HepG2 (cell line): ENCODE results near the gene SAMD8. TPM values are rescaled to one million over a fixed set of nuclear protein-coding genes. Genes with fewer than 3 reads are reported as not detected.

Experiments used
- AKNA ChIP-seq: sonication (generic); formaldehyde crosslinking; IDR thresholded peaks from 2 replicates; pipeline ENCODE4 v1.4.0; 2020; ENCODE audit warnings: missing genetic modification reagents, borderline replicate concordance
- DBP ChIP-seq: sonication (generic); formaldehyde crosslinking; IDR thresholded peaks from 2 replicates; pipeline ENCODE4 v1.4.0; 2020; ENCODE audit warnings: missing genetic modification reagents; ENCODE audit errors: not compliant biosample characterization
- FOXJ3 ChIP-seq: sonication (generic); formaldehyde crosslinking; IDR thresholded peaks from 2 replicates; pipeline ENCODE4 v1.4.0; 2020; ENCODE audit warnings: missing genetic modification reagents, mild to moderate bottlenecking, borderline replicate concordance
- NR1H2 ChIP-seq: sonication (generic); formaldehyde crosslinking; IDR thresholded peaks from 2 replicates; pipeline ENCODE4 v1.8.1; 2022; ENCODE audit warnings: low read depth, missing genetic modification reagents, borderline replicate concordance
- RARA ChIP-seq: IDR thresholded peaks from 2 replicates; pipeline ENCODE4 v1.6.1; 2016; ENCODE audit warnings: missing genetic modification reagents, missing compliant biosample characterization
- ZBTB42 ChIP-seq: sonication (generic); formaldehyde crosslinking; IDR thresholded peaks from 2 replicates; pipeline ENCODE4 v1.5.0; 2020; ENCODE audit warnings: mild to moderate bottlenecking, missing genetic modification reagents
- ZNF230 ChIP-seq: sonication (generic); formaldehyde crosslinking; IDR thresholded peaks from 2 replicates; pipeline ENCODE4 v1.4.0; 2020; ENCODE audit warnings: mild to moderate bottlenecking, missing genetic modification reagents
- polyA plus RNA-seq, 8 experiments: library from polyadenylated mRNA; depleted of rRNA in 3 of 8; stranded (reverse) in 7 of 8; unstranded in 1 of 8; fragments of >200 nt; fragmentation: Illumina TruSeq in 4 of 8; extraction: Trizol in 4 of 8; gene quantifications; 2 replicates each; pipeline versions ENCODE4 v1.2.1 to v1.2.3, GENCODE V29; 2011 to 2016; ENCODE audit warnings: low read depth in 4 of 8, missing spikeins in 1 of 8, mixed read lengths in 1 of 8; ENCODE audit not compliant: insufficient read depth in 1 of 8
- total RNA-seq, 5 experiments: library from RNA; depleted of rRNA; stranded (reverse); fragments of >200 nt; fragmentation: Illumina TruSeq; extraction: Trizol; gene quantifications; 2 replicates each; pipeline ENCODE4 v1.2.3, GENCODE V29; 2016; ENCODE audit warnings: low read depth in 1 of 5
- TF ChIP-seq, protein P1 (sequence below): sonication (generic); formaldehyde crosslinking; IDR thresholded peaks from 2 replicates; pipeline ENCODE4 v1.8.0; 2022; ENCODE audit warnings: missing genetic modification reagents, mild to moderate bottlenecking, moderate library complexity, borderline replicate concordance
- TF ChIP-seq, protein P2 (sequence below): sonication (generic); formaldehyde crosslinking; IDR thresholded peaks from 2 replicates; pipeline ENCODE4 v1.5.1; 2020; ENCODE audit warnings: missing genetic modification reagents, mild to moderate bottlenecking, borderline replicate concordance
- TF ChIP-seq, protein P3 (sequence below): IDR thresholded peaks from 2 replicates; pipeline ENCODE4 v1.6.1; 2016

The SAMD8 gene
- total and polyA plus RNA-seq, 2 of the 13 experiments (the other 11 are each of a cell fraction or from before 2014, with no cell fraction given) = 10.4 to 13.2 TPM

- TF ChIP-seq AKNA = no peak
- TF ChIP-seq, protein P1, sequence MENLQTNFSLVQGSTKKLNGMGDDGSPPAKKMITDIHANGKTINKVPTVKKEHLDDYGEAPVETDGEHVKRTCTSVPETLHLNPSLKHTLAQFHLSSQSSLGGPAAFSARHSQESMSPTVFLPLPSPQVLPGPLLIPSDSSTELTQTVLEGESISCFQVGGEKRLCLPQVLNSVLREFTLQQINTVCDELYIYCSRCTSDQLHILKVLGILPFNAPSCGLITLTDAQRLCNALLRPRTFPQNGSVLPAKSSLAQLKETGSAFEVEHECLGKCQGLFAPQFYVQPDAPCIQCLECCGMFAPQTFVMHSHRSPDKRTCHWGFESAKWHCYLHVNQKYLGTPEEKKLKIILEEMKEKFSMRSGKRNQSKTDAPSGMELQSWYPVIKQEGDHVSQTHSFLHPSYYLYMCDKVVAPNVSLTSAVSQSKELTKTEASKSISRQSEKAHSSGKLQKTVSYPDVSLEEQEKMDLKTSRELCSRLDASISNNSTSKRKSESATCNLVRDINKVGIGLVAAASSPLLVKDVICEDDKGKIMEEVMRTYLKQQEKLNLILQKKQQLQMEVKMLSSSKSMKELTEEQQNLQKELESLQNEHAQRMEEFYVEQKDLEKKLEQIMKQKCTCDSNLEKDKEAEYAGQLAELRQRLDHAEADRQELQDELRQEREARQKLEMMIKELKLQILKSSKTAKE (CRISPR knock-in tag) = peak; percentile 90; the same call in 1 of the 2 replicates
- TF ChIP-seq ZBTB42 (CRISPR knock-in tag) = peak; percentile 53; the same call in 1 of the 2 replicates
- TF ChIP-seq, protein P2, sequence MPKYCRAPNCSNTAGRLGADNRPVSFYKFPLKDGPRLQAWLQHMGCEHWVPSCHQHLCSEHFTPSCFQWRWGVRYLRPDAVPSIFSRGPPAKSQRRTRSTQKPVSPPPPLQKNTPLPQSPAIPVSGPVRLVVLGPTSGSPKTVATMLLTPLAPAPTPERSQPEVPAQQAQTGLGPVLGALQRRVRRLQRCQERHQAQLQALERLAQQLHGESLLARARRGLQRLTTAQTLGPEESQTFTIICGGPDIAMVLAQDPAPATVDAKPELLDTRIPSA (CRISPR knock-in tag) = 0 out of 2 replicates have a peak, but pooled peaks have one; percentile 88
- TF ChIP-seq, protein P3, sequence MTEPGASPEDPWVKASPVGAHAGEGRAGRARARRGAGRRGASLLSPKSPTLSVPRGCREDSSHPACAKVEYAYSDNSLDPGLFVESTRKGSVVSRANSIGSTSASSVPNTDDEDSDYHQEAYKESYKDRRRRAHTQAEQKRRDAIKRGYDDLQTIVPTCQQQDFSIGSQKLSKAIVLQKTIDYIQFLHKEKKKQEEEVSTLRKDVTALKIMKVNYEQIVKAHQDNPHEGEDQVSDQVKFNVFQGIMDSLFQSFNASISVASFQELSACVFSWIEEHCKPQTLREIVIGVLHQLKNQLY (CRISPR knock-in tag) = peak; percentile 36
- 0 out of 2 replicates have a peak, but pooled peaks have one; percentile 50 for TF ChIP-seq ZNF230
- 0 out of 2 replicates have a peak, but pooled peaks have one; percentile 84 for TF ChIP-seq NR1H2 (CRISPR knock-in tag)
- peak; percentile 26 for TF ChIP-seq DBP (CRISPR knock-in tag)
- no peak for TF ChIP-seq FOXJ3
- no peak for TF ChIP-seq RARA (CRISPR knock-in tag)
These were observed 99.0 kb downstream of the SAMD8 start, which contains the start of gene VDAC2 (continued) for GRCh38 chr10:75210282-75211006.
